HFFc6 (cell line): ENCODE measurements around the gene NOL12. TPM values are rescaled to one million over a fixed set of nuclear protein-coding genes. Genes with fewer than 3 reads are reported as not detected.
A peak's percentile ranks its signal among the peaks of the same experiment; 100 is the strongest.

Source experiments
- DNase-seq: peaks from one replicate; pipeline ENCODE4 v3.0.0-alpha.2; 2018
- H3K27ac Mint-ChIP-seq: 2 replicates; pipeline ENCODE4 v1.8.0; 2020; ENCODE audit warnings: mild to moderate bottlenecking, mixed read lengths
- H3K27me3 Mint-ChIP-seq: 2 replicates; pipeline ENCODE4 v1.8.0; 2021; ENCODE audit warnings: mild to moderate bottlenecking, moderate library complexity, mixed read lengths; ENCODE audit not compliant: insufficient read depth
- H3K36me3 Mint-ChIP-seq: 2 replicates; pipeline ENCODE4 v1.8.0; 2021; ENCODE audit warnings: low read depth, mixed read lengths
- H3K4me1 Mint-ChIP-seq: 2 replicates; pipeline ENCODE4 v1.8.0; 2020; ENCODE audit warnings: low read depth, mixed read lengths
- H3K4me3 Mint-ChIP-seq: 2 replicates; pipeline ENCODE4 v1.8.0; 2020; ENCODE audit warnings: mild to moderate bottlenecking, moderate library complexity, mixed read lengths
- H3K9me3 Mint-ChIP-seq: 2 replicates; pipeline ENCODE4 v1.8.0; 2020; ENCODE audit warnings: mild to moderate bottlenecking, mixed read lengths
- total RNA-seq, 6 experiments: library from RNA; stranded (reverse); fragmentation: NEBNext Ultra II Directional; extraction: Animal tissue kit (Norgen Biotek cat#: 25700); gene quantifications; 2 replicates in 1 of 6; 3 replicates in 5 of 6; pipeline ENCODE4 v1.2.3, GENCODE V29; 2021
- TF ChIP-seq, protein P1 (sequence below): fragments of 200-600 bp; sonication (generic); IDR thresholded peaks from 2 replicates; pipeline ENCODE4 v1.5.0; 2021; ENCODE audit warnings: antibody characterized with exemption, mild to moderate bottlenecking

Gene NOL12
- total RNA-seq, 6 experiments from 2014 or later, result 17.7 to 29.6 (median 26.9) TPM

GRCh38 chr22:37675930-37676735 lies 10.0 kb upstream of the NOL12 start:
- TF ChIP-seq, protein P1, sequence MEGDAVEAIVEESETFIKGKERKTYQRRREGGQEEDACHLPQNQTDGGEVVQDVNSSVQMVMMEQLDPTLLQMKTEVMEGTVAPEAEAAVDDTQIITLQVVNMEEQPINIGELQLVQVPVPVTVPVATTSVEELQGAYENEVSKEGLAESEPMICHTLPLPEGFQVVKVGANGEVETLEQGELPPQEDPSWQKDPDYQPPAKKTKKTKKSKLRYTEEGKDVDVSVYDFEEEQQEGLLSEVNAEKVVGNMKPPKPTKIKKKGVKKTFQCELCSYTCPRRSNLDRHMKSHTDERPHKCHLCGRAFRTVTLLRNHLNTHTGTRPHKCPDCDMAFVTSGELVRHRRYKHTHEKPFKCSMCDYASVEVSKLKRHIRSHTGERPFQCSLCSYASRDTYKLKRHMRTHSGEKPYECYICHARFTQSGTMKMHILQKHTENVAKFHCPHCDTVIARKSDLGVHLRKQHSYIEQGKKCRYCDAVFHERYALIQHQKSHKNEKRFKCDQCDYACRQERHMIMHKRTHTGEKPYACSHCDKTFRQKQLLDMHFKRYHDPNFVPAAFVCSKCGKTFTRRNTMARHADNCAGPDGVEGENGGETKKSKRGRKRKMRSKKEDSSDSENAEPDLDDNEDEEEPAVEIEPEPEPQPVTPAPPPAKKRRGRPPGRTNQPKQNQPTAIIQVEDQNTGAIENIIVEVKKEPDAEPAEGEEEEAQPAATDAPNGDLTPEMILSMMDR, result no peak
- Mint-ChIP-seq H3K27me3 (peaks cover 23% of the 10 kb centered on the region), H3K9me3 (no peaks in the 10 kb centered on the region), H3K27ac (peak overlapping the region; percentile 91), H3K4me3 (peak overlapping the region; percentile 95), H3K4me1 (peaks cover 36% of the 10 kb centered on the region), H3K36me3 (peaks cover 31% of the 10 kb centered on the region)
- DNase-seq, result peak; percentile 32

DNA sequence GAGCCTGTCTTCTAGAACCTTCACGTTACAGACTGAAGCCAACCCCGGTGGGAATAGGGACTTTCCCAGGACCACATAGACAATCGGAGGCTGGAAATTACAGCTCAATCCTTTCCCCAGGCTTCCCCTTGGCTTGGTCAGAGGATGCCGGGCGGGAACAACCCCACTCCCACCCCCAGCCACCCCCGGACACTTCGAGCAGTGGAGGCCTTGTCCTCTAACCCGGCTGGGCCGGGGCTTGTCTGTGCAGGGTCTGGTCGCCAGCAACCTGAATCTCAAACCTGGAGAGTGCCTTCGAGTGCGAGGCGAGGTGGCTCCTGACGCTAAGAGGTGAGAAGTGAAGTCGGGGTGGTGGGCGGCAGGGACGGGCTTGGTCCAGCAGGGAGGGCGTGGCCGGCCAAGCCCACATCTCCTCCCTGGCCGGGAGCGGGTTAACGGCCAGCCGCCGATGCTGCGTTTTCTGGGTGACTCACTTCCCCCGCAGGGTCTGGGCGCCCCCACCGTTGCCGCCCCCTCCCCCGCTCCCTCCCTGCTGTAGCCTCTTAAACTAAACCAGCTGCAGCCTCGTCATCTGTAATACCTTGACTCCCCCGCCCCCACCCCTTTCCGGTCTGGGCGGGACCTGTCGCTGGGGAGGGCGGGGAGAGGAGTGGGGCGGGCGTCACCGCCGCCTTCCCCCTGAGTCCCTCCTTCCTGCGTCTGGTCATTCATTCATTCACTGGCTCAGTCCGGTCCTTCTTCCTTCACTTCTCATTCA lies 9.2 kb upstream of the NOL12 start:
- peak overlapping the region; percentile 95 for H3K4me3 Mint-ChIP-seq
- H3K27me3 Mint-ChIP-seq, result peaks cover 29% of the 10 kb centered on the region
- H3K27ac Mint-ChIP-seq, result peak overlapping the region; percentile 94
- H3K9me3 Mint-ChIP-seq, result no peaks in the 10 kb centered on the region
- H3K4me1 Mint-ChIP-seq, result peaks cover 43% of the 10 kb centered on the region
- DNase-seq, result peak; percentile 96
- TF ChIP-seq, protein P1, result no peak
- H3K36me3 Mint-ChIP-seq, result peaks cover 31% of the 10 kb centered on the region

DNA sequence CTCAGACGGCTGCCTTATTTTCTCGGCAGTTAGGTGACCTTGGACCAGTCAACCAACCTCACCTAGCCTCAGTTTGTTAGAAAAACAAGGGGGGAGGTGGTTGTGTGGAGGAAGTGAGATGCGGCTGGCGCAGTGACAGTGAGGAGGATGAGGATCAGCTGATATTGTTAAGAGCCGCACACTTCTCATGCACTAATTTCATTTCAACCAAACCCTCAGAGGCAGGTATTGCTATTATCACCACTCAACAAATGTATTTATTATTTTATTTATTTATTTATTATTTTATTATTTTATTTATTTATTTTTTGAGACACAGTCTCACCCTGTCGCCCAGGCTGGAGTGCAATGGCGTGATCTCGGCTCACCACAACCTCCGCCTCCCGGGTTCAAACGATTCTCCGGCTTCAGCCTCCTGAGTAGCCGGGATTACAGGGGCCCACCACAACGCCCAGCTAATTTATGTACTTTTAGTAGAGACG lies 8.6 kb upstream of the NOL12 start:
- peaks cover 29% of the 10 kb centered on the region for H3K27me3 Mint-ChIP-seq
- H3K4me3 Mint-ChIP-seq, result peak overlapping the region; percentile 95
- peaks cover 43% of the 10 kb centered on the region for H3K4me1 Mint-ChIP-seq
- peaks cover 31% of the 10 kb centered on the region for H3K36me3 Mint-ChIP-seq
- TF ChIP-seq, protein P1, result no peak
- no peaks in the 10 kb centered on the region for H3K9me3 Mint-ChIP-seq
- H3K27ac Mint-ChIP-seq, result peak overlapping the region; percentile 94
- no peak for DNase-seq

- peak overlapping the region; percentile 95 for H3K4me3 Mint-ChIP-seq
- DNase-seq, result no peak
- peaks cover 31% of the 10 kb centered on the region for H3K36me3 Mint-ChIP-seq
- TF ChIP-seq, protein P1, result no peak
- H3K27me3 Mint-ChIP-seq, result peaks cover 29% of the 10 kb centered on the region
- peaks cover 43% of the 10 kb centered on the region for H3K4me1 Mint-ChIP-seq
- no peaks in the 10 kb centered on the region for H3K9me3 Mint-ChIP-seq
- H3K27ac Mint-ChIP-seq, result peak overlapping the region; percentile 94
Observed at GRCh38 chr22:37678372-37678771, 7.8 kb upstream of the NOL12 start.

- H3K9me3 Mint-ChIP-seq, result no peaks in the 10 kb centered on the region
- TF ChIP-seq, protein P1, result no peak
- peak overlapping the region; percentile 95 for H3K4me3 Mint-ChIP-seq
- peaks cover 29% of the 10 kb centered on the region for H3K27me3 Mint-ChIP-seq
- peak overlapping the region; percentile 94 for H3K27ac Mint-ChIP-seq
- H3K36me3 Mint-ChIP-seq, result peaks cover 31% of the 10 kb centered on the region
- peaks cover 32% of the 10 kb centered on the region for H3K4me1 Mint-ChIP-seq
- DNase-seq, result no peak
Observed at GRCh38 chr22:37679670-37680069, 6.5 kb upstream of the NOL12 start.
